Keratinocyte (primary cell): ENCODE measurements around the gene PARM1. TPM values are rescaled to one million over a fixed set of nuclear protein-coding genes. Genes with fewer than 3 reads are reported as not detected.

ENCODE experiments used
- DNase-seq: peaks from one replicate; pipeline ENCODE4 v3.0.0-alpha.2; 2011; ENCODE audit warnings: low read depth, missing footprints, low spot score
- FAIRE-seq: peaks from 2 replicates; lab custom pipeline; 2011; peaks lifted over from hg19 to GRCh38; lab: Jason Lieb, UNC
- H2AFZ ChIP-seq: 2 replicates; pipeline ENCODE4 v1.6.0; 2012; ENCODE audit warnings: low read length, control low read depth, inconsistent platforms; ENCODE audit not compliant: control insufficient read depth
- H3K27ac ChIP-seq: 2 replicates; pipeline ENCODE4 v1.5.1; 2011; ENCODE audit warnings: low read length; ENCODE audit not compliant: control insufficient read depth, insufficient read depth
- H3K27me3 ChIP-seq: 3 replicates; pipeline ENCODE4 v1.6.0; 2011; ENCODE audit warnings: low read length; ENCODE audit not compliant: control insufficient read depth, insufficient read depth; ENCODE audit errors: extremely low read depth
- H3K36me3 ChIP-seq, 2 experiments: 2 replicates in 1 of 2; 3 replicates in 1 of 2; pipeline ENCODE4 v1.5.1; 2011; ENCODE audit warnings: low read length in 2 of 2, mild to moderate bottlenecking in 1 of 2; ENCODE audit not compliant: control insufficient read depth in 2 of 2, insufficient read depth in 2 of 2; ENCODE audit errors: extremely low read depth in 1 of 2
- H3K4me1 ChIP-seq: 3 replicates; pipeline ENCODE4 v1.5.1; 2011; ENCODE audit warnings: low read length; ENCODE audit not compliant: control insufficient read depth, insufficient read depth; ENCODE audit errors: extremely low read depth
- H3K4me2 ChIP-seq: 3 replicates; pipeline ENCODE4 v1.6.0; 2011; ENCODE audit warnings: low read depth, low read length; ENCODE audit not compliant: control insufficient read depth, insufficient read depth; ENCODE audit errors: extremely low read depth
- H3K4me3 ChIP-seq, 3 experiments: fragments of 200-600 bp in 1 of 3; sonication (generic) in 1 of 3; 2 replicates in 2 of 3; 3 replicates in 1 of 3; pipeline ENCODE4 v1.5.1; 2011 to 2016; ENCODE audit warnings: low read length in 3 of 3, mild to moderate bottlenecking in 3 of 3, control low read depth in 2 of 3, inconsistent platforms in 1 of 3, low read depth in 1 of 3, mixed read lengths in 1 of 3, mixed run types in 1 of 3, moderate library complexity in 1 of 3; ENCODE audit not compliant: control insufficient read depth in 2 of 3, insufficient read depth in 2 of 3; ENCODE audit errors: extremely low read depth in 1 of 3
- H3K79me2 ChIP-seq: 2 replicates; pipeline ENCODE4 v1.6.0; 2012; ENCODE audit warnings: low read length; ENCODE audit not compliant: control insufficient read depth, insufficient read depth
- H3K9ac ChIP-seq: 3 replicates; pipeline ENCODE4 v1.6.0; 2011; ENCODE audit warnings: low read length; ENCODE audit not compliant: control insufficient read depth, insufficient read depth; ENCODE audit errors: extremely low read depth
- H3K9me1 ChIP-seq: 3 replicates; pipeline ENCODE4 v1.6.0; 2011; ENCODE audit warnings: low read length; ENCODE audit not compliant: control insufficient read depth, insufficient read depth; ENCODE audit errors: extremely low read depth
- H3K9me3 ChIP-seq: 2 replicates; pipeline ENCODE4 v1.5.1; 2012; ENCODE audit warnings: low read depth, low read length; ENCODE audit not compliant: control insufficient read depth
- H4K20me1 ChIP-seq: 3 replicates; pipeline ENCODE4 v1.6.0; 2011; ENCODE audit warnings: low read length; ENCODE audit not compliant: control insufficient read depth, insufficient read depth; ENCODE audit errors: extremely low read depth
- CTCF ChIP-seq, 3 experiments: IDR thresholded peaks in 1 of 3; conservative IDR thresholded peaks in 1 of 3; optimal IDR thresholded peaks in 1 of 3; 2 replicates in 2 of 3; 3 replicates in 1 of 3; pipeline versions ENCODE3 to v1.5.1; 2011; ENCODE audit warnings: low read length in 3 of 3, mild to moderate bottlenecking in 3 of 3, moderate library complexity in 2 of 3, control low read depth in 1 of 3, inconsistent platforms in 1 of 3; ENCODE audit not compliant: insufficient read depth in 2 of 3; ENCODE audit errors: extremely low read depth in 1 of 3
- EZH2 ChIP-seq: IDR thresholded peaks from one replicate; pipeline ENCODE4 v1.6.1; 2012; ENCODE audit warnings: inconsistent platforms, mild to moderate bottlenecking, low read length, moderate library complexity
- dilution Hi-C: fragments of 300-500 bp; cut with MboI; formaldehyde crosslinking; loops from one replicate; pipeline ENCODE4 v1.7.0; 2020; ENCODE audit warnings: low sequenced_read_pairs; ENCODE audit not compliant: extremely low pct_ligation_motif_present
- polyA plus RNA-seq, 5 experiments: library from polyadenylated mRNA; depleted of rRNA in 3 of 5; stranded (reverse) in 3 of 5; stranded (forward) in 1 of 5; unstranded in 1 of 5; fragments of >200 nt; gene quantifications; 1 replicate in 1 of 5; 2 replicates in 3 of 5; 3 replicates in 1 of 5; pipeline versions ENCODE4 v1.2.1 to v1.2.3, GENCODE V29; 2011 to 2012; ENCODE audit warnings: missing spikeins in 2 of 5, low read depth in 1 of 5, low replicate concordance in 1 of 5

PARM1 gene
- polyA plus RNA-seq, 1 donor (not counting 4 experiments of a cell fraction or from before 2014, with no cell fraction given), result 0.05 TPM

DNA sequence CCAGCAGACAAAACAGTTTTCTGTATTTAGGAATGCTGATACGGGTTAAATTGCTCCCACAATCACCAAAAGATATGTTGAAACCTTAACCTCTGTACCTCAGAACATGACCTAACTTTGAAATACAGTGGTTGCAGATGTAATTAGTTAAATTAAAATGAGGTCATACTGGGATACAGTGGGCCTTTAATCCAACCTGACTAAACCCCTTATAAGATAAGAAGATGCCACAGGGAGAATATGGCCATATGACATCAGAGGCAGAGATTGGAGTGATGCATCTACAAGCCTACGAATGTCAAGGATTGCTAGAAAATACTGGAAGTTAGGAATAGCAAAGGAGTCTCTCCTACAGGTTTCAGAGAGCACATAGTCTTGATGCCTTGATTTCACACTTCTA, 32.1 kb upstream of the PARM1 start:
- no peak overlapping the region for H2AFZ ChIP-seq
- H3K27ac ChIP-seq, result no peak overlapping the region
- dilution Hi-C loops, result no loop called here
- no peaks in the 10 kb centered on the region for H3K4me1 ChIP-seq
- H3K9me3 ChIP-seq, result no peaks in the 10 kb centered on the region
- no peak overlapping the region for H3K4me3 ChIP-seq
- no peak overlapping the region for H3K9ac ChIP-seq
- no peak for TF ChIP-seq CTCF (optimal IDR thresholded peaks at IDR 0.05 in 1 of 3, IDR thresholded peaks at IDR 0.05 in 1 of 3, conservative IDR thresholded peaks at IDR 0.05 in 1 of 3; ENCODE audit: extremely low read depth in 1 of 3, insufficient read depth in 2 of 3, low read length in 3 of 3)
- no peak for TF ChIP-seq EZH2
- H3K4me2 ChIP-seq, result no peak overlapping the region
- H3K36me3 ChIP-seq, result no peaks in the 10 kb centered on the region
- DNase-seq, result no peak
- H3K79me2 ChIP-seq, result no peaks in the 10 kb centered on the region
- H3K27me3 ChIP-seq, result peaks cover 3% of the 10 kb centered on the region
- no peaks in the 10 kb centered on the region for H3K9me1 ChIP-seq
- FAIRE-seq, result no peak
- H4K20me1 ChIP-seq, result no peaks in the 10 kb centered on the region

GRCh38 chr4:74904509-74905065, 28.3 kb upstream of the PARM1 start:
- H3K27me3 ChIP-seq, result peaks cover 3% of the 10 kb centered on the region
- FAIRE-seq, result no peak
- H3K79me2 ChIP-seq, result no peaks in the 10 kb centered on the region
- H3K4me1 ChIP-seq, result no peaks in the 10 kb centered on the region
- dilution Hi-C loops, result no loop called here
- no peak overlapping the region for H3K9ac ChIP-seq
- no peak overlapping the region for H3K4me2 ChIP-seq
- H3K4me3 ChIP-seq, result no peak overlapping the region
- no peak overlapping the region for H3K27ac ChIP-seq
- H3K9me1 ChIP-seq, result no peaks in the 10 kb centered on the region
- DNase-seq, result no peak
- H2AFZ ChIP-seq, result no peak overlapping the region
- no peaks in the 10 kb centered on the region for H3K9me3 ChIP-seq
- no peaks in the 10 kb centered on the region for H3K36me3 ChIP-seq
- TF ChIP-seq EZH2 (no peak), CTCF (optimal IDR thresholded peaks at IDR 0.05 in 1 of 3, IDR thresholded peaks at IDR 0.05 in 1 of 3, conservative IDR thresholded peaks at IDR 0.05 in 1 of 3; ENCODE audit: extremely low read depth in 1 of 3, insufficient read depth in 2 of 3, low read length in 3 of 3) (no peak)
- no peaks in the 10 kb centered on the region for H4K20me1 ChIP-seq
